Common myeloid progenitor, CD34-positive (primary cell): ENCODE data around the gene RUNX1.
"Not testable (repeated sequence)": the region's sequence is repeated elsewhere in the genome, so short reads cannot be mapped to it uniquely, and the experiment has no call there.

ENCODE experiments used
- CTCF ChIA-PET: fragments of 350-600 bp; sonication (Branson Sonifier 250); formaldehyde crosslinking; loops from one replicate; lab custom pipeline; 2021; ENCODE audit warnings: antibody characterized with exemption; lab: Charles Lee
- POLR2A ChIA-PET: fragments of 350-600 bp; sonication (Branson Sonifier 250); formaldehyde crosslinking; loops from one replicate; lab custom pipeline; 2021; ENCODE audit warnings: antibody characterized with exemption; lab: Charles Lee
- DNase-seq, 3 donors: peaks; one replicate each; pipeline versions ENCODE4 v3.0.0 to v3.0.0-alpha.2; 2013
- H3K27ac ChIP-seq, 2 experiments: 1 replicate in 1 of 2; 2 replicates in 1 of 2; pipeline ENCODE4 v1.7.0; 2013; ENCODE audit warnings: inconsistent platforms in 2 of 2, low read length in 2 of 2, mild to moderate bottlenecking in 2 of 2, low read depth in 1 of 2, moderate library complexity in 1 of 2; ENCODE audit not compliant: severe bottlenecking in 2 of 2, insufficient read depth in 1 of 2, poor library complexity in 1 of 2
- H3K27me3 ChIP-seq, 5 experiments: replicated peaks in 2 of 5; 1 replicate in 3 of 5; 2 replicates in 2 of 5; pipeline versions ENCODE4 v1.6.1 to v1.7.0; 2013; ENCODE audit warnings: low read length in 4 of 5, mild to moderate bottlenecking in 2 of 5, moderate library complexity in 2 of 5, inconsistent platforms in 1 of 5; ENCODE audit not compliant: insufficient read depth in 5 of 5, control insufficient read depth in 4 of 5
- H3K36me3 ChIP-seq, 4 experiments: 1 replicate in 2 of 4; 2 replicates in 2 of 4; pipeline versions ENCODE4 v1.6.1 to v1.7.0; 2013; ENCODE audit warnings: low read length in 3 of 4, control low read depth in 1 of 4, mild to moderate bottlenecking in 1 of 4; ENCODE audit not compliant: control insufficient read depth in 4 of 4, insufficient read depth in 4 of 4
- H3K4me1 ChIP-seq, 4 experiments: 1 replicate in 3 of 4; 2 replicates in 1 of 4; pipeline versions ENCODE4 v1.6.1 to v1.7.1; 2013; ENCODE audit warnings: low read length in 3 of 4, mild to moderate bottlenecking in 3 of 4, control low read depth in 1 of 4, inconsistent platforms in 1 of 4, moderate library complexity in 1 of 4; ENCODE audit not compliant: control insufficient read depth in 4 of 4, insufficient read depth in 4 of 4; ENCODE audit errors: control extremely low read depth in 1 of 4
- H3K4me3 ChIP-seq, 7 experiments: 1 replicate in 4 of 7; 2 replicates in 3 of 7; pipeline versions ENCODE4 v1.5.1 to v1.7.0; 2013; ENCODE audit warnings: mild to moderate bottlenecking in 7 of 7, low read length in 6 of 7, moderate library complexity in 6 of 7, inconsistent platforms in 2 of 7, low read depth in 2 of 7, control low read depth in 1 of 7; ENCODE audit not compliant: insufficient read depth in 4 of 7, control insufficient read depth in 1 of 7; ENCODE audit errors: extremely low read depth in 1 of 7
- H3K9me3 ChIP-seq, 5 experiments: 1 replicate in 4 of 5; 2 replicates in 1 of 5; pipeline versions ENCODE4 v1.6.1 to v1.7.1; 2013; ENCODE audit warnings: low read length in 4 of 5, mild to moderate bottlenecking in 2 of 5, inconsistent platforms in 1 of 5, low read depth in 1 of 5, moderate library complexity in 1 of 5; ENCODE audit not compliant: control insufficient read depth in 4 of 5, insufficient read depth in 2 of 5; ENCODE audit errors: control extremely low read depth in 1 of 5
- whole genome bisulfite sequencing: methylation state at CpG from one replicate; pipeline ENCODE4 v1.1.5; 2013; ENCODE audit not compliant: insufficient coverage; 5-methylcytosine and 5-hydroxymethylcytosine counted together

The RUNX1 gene

DNA sequence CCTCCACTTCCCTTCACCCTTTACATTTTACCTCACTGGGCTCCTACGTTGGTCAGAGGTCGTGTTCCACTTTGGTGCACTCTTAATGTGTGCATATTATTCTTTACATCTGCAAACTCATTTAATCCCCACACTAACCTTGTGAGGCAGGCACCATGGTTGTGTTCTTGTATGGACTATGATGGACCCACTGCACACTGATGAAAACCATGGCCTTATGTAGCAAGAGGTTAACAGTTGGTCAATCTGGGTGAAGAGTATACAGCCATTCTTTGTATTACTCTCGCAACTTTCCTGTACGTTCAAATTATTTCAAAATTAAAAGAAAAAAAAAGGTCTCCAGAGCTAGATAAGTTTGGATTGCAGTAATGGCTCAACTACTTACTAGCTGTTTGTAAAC lies 78.5 kb downstream of the RUNX1 start:
- DNase-seq, result no peak
- H3K27ac ChIP-seq, result no peak overlapping the region
- peaks cover 6 to 46% (median 27%) of the 10 kb centered on the region in 4 experiments for H3K36me3 ChIP-seq
- no peak overlapping the region for H3K4me3 ChIP-seq
- no peaks in the 10 kb centered on the region for H3K9me3 ChIP-seq
- CTCF ChIA-PET, result interaction anchor here (1.3 kb wide), 1 partner anchor 11 kb away, joined by 5 read pairs; no protein-coding TSS in a partner anchor
- no peaks in the 10 kb centered on the region for H3K27me3 ChIP-seq
- H3K4me1 ChIP-seq, result peaks cover 2 to 29% (median 15%) of the 10 kb centered on the region in 4 experiments
- 100% methylated on average over 1 of the region's 4 CpGs for WGBS
- POLR2A ChIA-PET, result no interaction called here

GRCh38 chr21:34970167-34970500 lies 79.0 kb downstream of the RUNX1 start:
- WGBS, result no CpG with 5 or more reads among the region's 2 CpGs
- ChIA-PET CTCF (no interaction called here), POLR2A (no interaction called here)
- Histone ChIP-seq H3K4me1 (peaks cover 2 to 29% (median 16%) of the 10 kb centered on the region in 4 experiments), H3K27ac (no peak overlapping the region), H3K9me3 (no peaks in the 10 kb centered on the region), H3K27me3 (no peaks in the 10 kb centered on the region), H3K36me3 (peaks cover 6 to 47% (median 26%) of the 10 kb centered on the region in 4 experiments), H3K4me3 (no peak overlapping the region)
- DNase-seq, result no peak

- Histone ChIP-seq H3K36me3 (peaks cover 6 to 52% (median 29%) of the 10 kb centered on the region in 4 experiments), H3K27ac (no peak overlapping the region), H3K9me3 (no peaks in the 10 kb centered on the region), H3K4me3 (no peak overlapping the region), H3K27me3 (no peaks in the 10 kb centered on the region), H3K4me1 (peaks cover 2 to 34% (median 19%) of the 10 kb centered on the region in 4 experiments)
- DNase-seq, result no peak
- WGBS, result 73% methylated on average over 3 of the region's 8 CpGs
- CTCF ChIA-PET, result interaction anchor here (0.8 kb wide), 1 partner anchor 10 kb away, joined by 5 read pairs; no protein-coding TSS in a partner anchor
- POLR2A ChIA-PET, result interaction anchor here (1.0 kb wide), 1 partner anchor 13 kb away, joined by 6 read pairs; no protein-coding TSS in a partner anchor
These were observed 79.5 kb downstream of the RUNX1 start for GRCh38 chr21:34969423-34970166.

- Histone ChIP-seq H3K4me1 (peaks cover 0 to 40% (median 19%) of the 10 kb centered on the region in 4 experiments), H3K36me3 (peaks cover 8 to 52% (median 34%) of the 10 kb centered on the region in 4 experiments), H3K27me3 (no peaks in the 10 kb centered on the region), H3K27ac (peak overlapping the region in 1 of 2 experiments; percentile 27), H3K4me3 (no peak overlapping the region), H3K9me3 (no peaks in the 10 kb centered on the region)
- DNase-seq, result peak in 1 of 3 donors; percentile 19
- POLR2A ChIA-PET, result interaction anchor here (1.0 kb wide), 1 partner anchor 12 kb away, joined by 6 read pairs; no protein-coding TSS in a partner anchor
- 87% methylated on average over 10 of the region's 13 CpGs for WGBS
- CTCF ChIA-PET, result interaction anchor here (0.7 to 1.5 kb wide), 3 partner anchors 9 to 15 kb away, joined by 3 to 5 read pairs (median 3); no protein-coding TSS in a partner anchor
These were observed 80.4 kb downstream of the RUNX1 start for GRCh38 chr21:34968414-34969333.

GRCh38 chr21:34967509-34968289 lies 81.4 kb downstream of the RUNX1 start:
- CTCF ChIA-PET, result interaction anchor here (0.7 to 1.5 kb wide), 3 partner anchors 13 to 75 kb away, joined by 3 to 4 read pairs (median 3); no protein-coding TSS in a partner anchor
- DNase-seq, result peak in 2 of 3 donors; percentile 41 to 46
- peaks cover 10 to 60% (median 41%) of the 10 kb centered on the region in 4 experiments for H3K36me3 ChIP-seq
- H3K27me3 ChIP-seq, result no peaks in the 10 kb centered on the region
- H3K4me3 ChIP-seq, result no peak overlapping the region
- 89% methylated on average over 8 of the region's 10 CpGs for WGBS
- no peaks in the 10 kb centered on the region for H3K9me3 ChIP-seq
- peaks cover 0 to 48% (median 21%) of the 10 kb centered on the region in 4 experiments for H3K4me1 ChIP-seq
- H3K27ac ChIP-seq, result peak overlapping the region in 1 of 2 experiments; percentile 27
- POLR2A ChIA-PET, result interaction anchor here (0.9 kb wide), 1 partner anchor 59 kb away, joined by 3 read pairs; no protein-coding TSS in a partner anchor

DNA sequence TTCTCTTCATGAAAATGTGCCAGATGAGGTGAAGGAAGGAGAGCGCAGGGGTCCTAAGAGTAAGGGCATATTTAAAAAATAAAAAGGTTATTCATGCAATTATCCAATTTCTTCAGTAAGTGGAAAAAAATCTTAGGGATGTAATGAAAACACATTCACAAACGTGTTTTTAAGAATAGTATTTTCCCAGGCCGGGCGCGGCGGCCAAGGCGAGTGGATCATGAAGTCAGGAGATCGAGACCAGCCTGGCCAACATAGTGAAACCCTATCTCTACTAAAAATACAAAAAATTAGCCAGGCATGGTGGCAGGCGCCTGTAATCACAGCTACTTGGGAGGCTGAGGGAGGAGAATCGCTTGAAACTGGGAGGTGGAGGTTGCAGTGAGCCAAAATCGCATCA lies 82.2 kb downstream of the RUNX1 start:
- POLR2A ChIA-PET, DNase-seq, H3K27me3 ChIP-seq, CTCF ChIA-PET, H3K4me3 ChIP-seq, H3K27ac ChIP-seq, H3K9me3 ChIP-seq: not testable (repeated sequence)
- 100% methylated on average over 1 of the region's 11 CpGs for WGBS
- peaks cover 10 to 63% (median 44%) of the 10 kb centered on the region in 4 experiments for H3K36me3 ChIP-seq
- peaks cover 0 to 53% (median 22%) of the 10 kb centered on the region in 4 experiments for H3K4me1 ChIP-seq
